ENCODE results near the gene CDKN1C.

Gene CDKN1C

DNA sequence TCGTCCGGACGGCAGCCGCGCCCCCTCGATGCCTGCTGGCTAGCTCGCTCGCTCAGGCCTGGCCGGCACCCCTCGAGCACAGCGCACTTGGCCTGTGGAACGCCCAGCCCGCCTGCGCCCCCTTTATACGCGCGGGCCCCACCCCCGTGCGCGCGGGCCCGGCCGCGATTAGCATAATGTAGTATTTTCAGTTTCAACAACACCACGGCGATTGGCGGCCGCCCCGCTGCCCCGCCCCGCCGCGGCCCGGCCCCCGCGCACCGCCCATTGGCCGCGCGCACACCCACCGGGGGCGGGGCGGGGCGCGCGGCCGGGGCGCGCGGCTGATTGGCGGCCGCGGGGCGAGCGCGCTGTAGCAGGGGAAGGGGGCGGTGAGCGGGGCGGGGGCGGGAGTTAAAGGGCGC, at the start of gene CDKN1C:
Gene CDKN1C (minus strand): TSS at position 98 of the 404 bp plus-strand sequence. CDS start 319 bp downstream, outside the sequence.
- DNase-seq (ENCODE audit: low read depth in 2 of 2) = peak; percentile 60 to 64

DNA sequence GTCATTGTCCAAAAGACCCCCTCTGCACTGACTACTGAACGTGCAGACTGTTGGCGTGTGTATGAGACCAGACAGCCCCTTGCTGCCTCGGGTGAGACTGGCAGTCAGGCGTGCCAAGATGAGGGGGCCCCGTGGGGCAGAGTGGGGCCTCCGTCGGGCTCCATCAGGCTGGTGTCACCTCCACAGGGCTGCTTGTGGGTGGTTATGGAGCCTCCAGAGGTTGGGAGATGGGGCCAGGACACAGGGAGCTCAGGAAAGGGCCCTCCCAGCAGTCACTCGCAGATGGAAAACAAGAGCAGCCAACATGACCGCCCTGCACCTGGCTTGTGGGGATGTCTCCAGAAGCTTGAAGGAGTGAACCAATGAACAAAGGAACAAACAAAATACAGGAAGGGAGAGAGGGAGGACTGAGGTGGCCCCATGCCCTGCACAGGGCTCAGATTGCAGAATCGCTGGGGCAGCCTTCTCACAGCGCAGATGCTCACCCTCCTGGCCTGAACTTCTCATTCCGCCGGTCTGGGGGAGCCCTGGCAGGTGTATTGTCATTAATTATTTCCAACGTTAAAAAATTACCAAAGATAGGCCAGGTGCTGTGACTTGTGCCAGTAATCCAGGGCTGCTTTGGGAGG, 49.1 kb upstream of the CDKN1C start:
- no peak for DNase-seq (ENCODE audit: low read depth in 2 of 2)

GRCh38 chr11:2934021-2934550, 48.5 kb upstream of the CDKN1C start:
- no peak for DNase-seq (ENCODE audit: low read depth in 2 of 2)

GRCh38 chr11:2933375-2934020, 47.9 kb upstream of the CDKN1C start:
- DNase-seq (ENCODE audit: low read depth in 2 of 2) = no peak

DNA sequence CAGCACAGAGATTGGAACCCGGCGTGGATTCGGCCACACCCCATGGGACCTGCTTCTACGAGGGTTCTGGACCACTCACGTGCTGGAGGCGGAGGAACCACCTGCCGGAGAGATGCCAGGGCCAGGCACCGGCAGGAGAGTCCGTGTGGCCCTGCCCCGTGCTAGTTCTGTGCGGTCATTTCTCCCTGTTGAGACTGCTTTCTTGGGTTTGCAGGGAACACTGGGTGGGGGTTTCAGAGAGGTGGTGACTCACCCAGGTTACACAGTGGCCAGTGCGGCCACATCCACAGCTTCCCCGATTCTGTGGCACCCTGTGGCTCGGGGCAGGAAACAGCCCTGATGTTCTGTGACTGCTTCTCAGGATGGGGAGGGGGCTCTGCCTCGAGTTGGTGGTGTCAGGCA, 47.3 kb upstream of the CDKN1C start:
- no peak for DNase-seq (ENCODE audit: low read depth in 2 of 2)

GRCh38 chr11:2931771-2932738, 46.5 kb upstream of the CDKN1C start:
- no peak for DNase-seq (ENCODE audit: low read depth in 2 of 2)

DNA sequence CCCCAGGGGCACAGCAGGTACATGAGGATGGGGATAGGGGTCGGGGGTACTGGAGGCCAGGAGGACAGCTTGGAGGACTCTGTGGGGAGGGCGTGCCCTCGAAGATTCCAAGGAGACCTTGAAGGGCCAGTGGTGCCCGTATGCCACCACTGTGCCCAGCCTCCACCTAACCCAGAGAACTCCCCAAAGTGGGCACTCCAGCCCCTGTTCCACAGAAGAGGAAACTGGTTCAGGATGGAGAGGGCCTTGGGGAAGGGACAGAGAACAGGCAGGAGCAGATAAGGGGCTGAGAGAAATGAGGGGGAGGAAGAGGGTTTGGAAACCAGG, 45.8 kb upstream of the CDKN1C start:
- no peak for DNase-seq (ENCODE audit: low read depth in 2 of 2)

- DNase-seq (ENCODE audit: low read depth in 2 of 2) = no peak
Measured at GRCh38 chr11:2930704-2931419, 45.3 kb upstream of the CDKN1C start.

DNA sequence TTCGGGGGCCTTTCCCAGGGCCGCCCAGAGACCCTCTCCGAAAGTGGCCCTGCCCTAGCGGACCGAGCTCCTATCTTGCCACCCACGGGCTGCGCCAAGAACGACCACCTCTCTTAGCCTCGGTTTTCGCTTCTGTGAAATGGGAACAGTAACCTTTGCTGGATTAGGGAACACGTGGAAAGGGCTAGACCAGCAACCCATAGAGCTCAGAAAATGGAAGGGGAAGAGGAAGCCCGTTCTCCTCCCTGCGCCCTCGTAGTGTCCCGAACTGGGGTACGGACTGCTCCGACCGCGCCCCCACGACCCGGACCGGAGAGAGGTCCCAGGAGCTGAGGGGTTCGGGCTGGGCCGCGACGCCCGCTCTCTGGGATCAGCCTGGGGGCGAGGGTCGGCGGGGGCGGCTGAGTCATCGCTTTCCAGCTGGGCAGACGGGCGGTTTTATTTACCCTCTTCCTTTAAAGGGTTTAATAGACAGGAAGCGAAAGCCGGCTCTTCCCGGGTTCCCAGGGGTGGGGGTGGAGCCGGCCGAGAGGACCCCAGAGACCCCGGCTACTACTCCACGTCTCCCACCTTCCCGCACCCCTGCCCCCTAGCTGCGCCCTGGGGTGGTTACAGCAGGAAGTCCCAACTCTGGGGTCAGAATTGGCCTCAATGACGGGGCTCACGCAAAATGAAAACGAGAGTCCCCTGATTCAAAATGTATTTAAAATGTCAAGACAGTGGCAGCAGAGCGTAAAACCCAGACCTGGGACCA, 44.6 kb upstream of the CDKN1C start:
- DNase-seq (ENCODE audit: low read depth in 2 of 2) = no peak

GRCh38 chr11:2929531-2929949, 44.0 kb upstream of the CDKN1C start:
- DNase-seq (ENCODE audit: low read depth in 2 of 2) = no peak

GRCh38 chr11:2928605-2929530, 43.3 kb upstream of the CDKN1C start, which contains the start of gene PHLDA2:
Gene PHLDA2 (minus strand): TSS chr11:2929420. CDS start chr11:2929364, 56 bp downstream.
- no peak for DNase-seq (ENCODE audit: low read depth in 2 of 2)

- DNase-seq (ENCODE audit: low read depth in 2 of 2) = no peak
Measured at GRCh38 chr11:2927851-2928604, 42.5 kb upstream of the CDKN1C start.

DNA sequence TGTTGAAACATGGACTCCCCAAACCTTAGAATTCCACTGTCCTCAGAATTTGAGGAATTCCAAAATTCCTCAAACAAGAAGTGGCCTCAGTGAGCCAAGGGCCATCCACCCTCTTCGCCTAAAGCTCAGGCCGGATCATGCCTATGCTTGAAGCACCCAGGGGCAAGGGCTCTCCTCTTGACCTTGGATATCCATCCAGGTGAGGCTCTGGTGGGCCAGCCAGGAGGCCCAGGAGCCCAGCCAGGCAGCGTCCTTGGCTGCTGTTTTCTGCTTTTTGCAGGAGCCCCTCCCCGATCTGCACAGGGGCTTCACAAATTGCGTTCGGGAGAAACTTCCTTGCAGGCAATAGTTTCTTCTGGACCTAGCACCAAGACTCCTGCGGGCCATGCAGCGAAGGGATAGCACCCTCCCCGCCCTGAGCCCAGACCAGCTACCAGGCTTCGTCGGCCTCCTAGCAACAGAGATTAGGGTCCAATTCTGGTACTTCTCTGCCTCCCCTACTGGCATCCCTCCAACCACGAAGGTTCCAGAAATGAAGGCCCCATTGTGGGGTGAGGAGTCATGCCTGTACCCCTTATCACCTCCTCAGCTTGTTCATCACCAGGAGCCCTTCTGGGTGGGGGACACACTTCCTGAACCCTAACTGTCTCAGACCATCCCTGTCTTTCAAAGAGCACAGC, 41.7 kb upstream of the CDKN1C start:
- DNase-seq (ENCODE audit: low read depth in 2 of 2) = no peak

DNA sequence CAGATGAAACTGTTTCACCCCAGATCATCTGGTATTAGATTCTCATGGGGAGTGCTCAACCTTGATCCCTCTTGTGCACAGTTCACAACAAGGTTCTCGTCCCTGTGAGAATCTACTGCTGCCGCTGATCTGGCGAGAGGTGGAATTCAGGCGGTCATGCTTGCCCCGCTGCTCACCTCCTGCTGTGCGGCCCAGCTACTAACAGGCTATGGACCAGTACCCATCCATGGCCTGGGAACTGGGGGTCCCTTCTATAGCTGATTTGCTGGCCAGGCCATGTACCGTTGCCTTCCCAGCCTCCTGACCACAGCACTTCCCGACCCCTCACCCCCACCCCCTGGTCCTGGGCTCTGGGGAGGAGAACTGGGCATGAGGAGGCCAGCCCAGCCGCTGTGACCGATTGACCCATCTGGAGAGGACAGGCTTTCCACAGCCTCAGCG, 41.1 kb upstream of the CDKN1C start:
- no peak for DNase-seq (ENCODE audit: low read depth in 2 of 2)

- DNase-seq (ENCODE audit: low read depth in 2 of 2) = no peak
Measured at GRCh38 chr11:2924821-2925675, 39.5 kb upstream of the CDKN1C start.

DNA sequence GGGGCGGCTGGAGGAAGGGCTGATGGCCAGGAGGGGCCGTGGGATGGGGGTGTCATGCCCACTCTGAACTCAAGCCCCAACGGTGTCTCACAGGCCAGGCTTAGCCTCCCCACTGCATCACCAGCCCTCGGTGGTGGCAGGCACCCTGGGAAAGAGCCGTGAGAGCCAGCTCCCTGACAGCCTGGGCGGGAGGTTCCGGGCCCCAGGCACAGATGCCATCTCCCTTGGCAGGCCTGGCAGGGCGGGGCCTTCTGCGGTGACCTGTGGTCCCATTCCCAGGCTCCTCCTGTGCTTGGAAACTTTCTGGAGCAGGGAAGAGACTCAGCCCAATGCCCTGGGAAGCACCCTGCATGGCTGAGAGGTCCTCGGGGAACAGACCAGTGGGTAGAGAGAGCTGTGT, 38.8 kb upstream of the CDKN1C start:
- no peak for DNase-seq (ENCODE audit: low read depth in 2 of 2)

All from stimulated activated CD8-positive, alpha-beta memory T cell treated with anti-CD3 and anti-CD28 coated beads, Interleukin-7, amount 100 ng/mL, for 1 hour (primary cell).